K562 (cell line): ENCODE measurements around the gene MAK. TPM values are rescaled to one million over a fixed set of nuclear protein-coding genes. Genes with fewer than 3 reads are reported as not detected.
A peak's percentile ranks its signal among the peaks of the same experiment; 100 is the strongest.

Experiments used
- ATF7 ChIP-seq: fragments of 450-650 bp; IDR thresholded peaks from 2 replicates; pipeline ENCODE4 v1.7.1; 2014; ENCODE audit warnings: mild to moderate bottlenecking, moderate library complexity
- HDAC1 ChIP-seq, 2 experiments: fragments of 450-650 bp; IDR thresholded peaks; 2 replicates each; pipeline ENCODE4 v1.6.1; 2016 to 2017; ENCODE audit warnings: inconsistent platforms in 1 of 2, mild to moderate bottlenecking in 1 of 2, moderate library complexity in 1 of 2
- JUND ChIP-seq, 2 experiments: IDR thresholded peaks; 2 replicates in 1 of 2; 3 replicates in 1 of 2; pipeline ENCODE4 v1.6.1; 2011; ENCODE audit warnings: borderline replicate concordance in 2 of 2, low read depth in 2 of 2, low read length in 2 of 2, improper control_type of control experiment in 1 of 2, missing biosample characterization in 1 of 2, missing genetic modification characterization in 1 of 2, missing genetic modification reagents in 1 of 2
- MAZ ChIP-seq, 2 experiments: fragments of 450-650 bp in 1 of 2; sonication (generic) in 1 of 2; formaldehyde crosslinking; IDR thresholded peaks in 1 of 2; conservative IDR thresholded peaks in 1 of 2; 2 replicates each; pipeline versions ENCODE4 v1.4.0 to v1.5.0; 2020; ENCODE audit warnings: mild to moderate bottlenecking in 1 of 2, missing genetic modification reagents in 1 of 2
- NRF1 ChIP-seq, 2 experiments: fragments of 450-650 bp; IDR thresholded peaks in 1 of 2; conservative IDR thresholded peaks in 1 of 2; 2 replicates each; pipeline ENCODE4 v1.6.1; 2014; ENCODE audit warnings: mild to moderate bottlenecking in 2 of 2
- PBX2 ChIP-seq, 2 experiments: IDR thresholded peaks in 1 of 2; conservative IDR thresholded peaks in 1 of 2; 2 replicates each; pipeline ENCODE4 v1.6.1; 2016; ENCODE audit warnings: low read depth in 2 of 2, mild to moderate bottlenecking in 1 of 2, missing compliant biosample characterization in 1 of 2, missing genetic modification characterization in 1 of 2, moderate library complexity in 1 of 2
- PURB ChIP-seq: sonication (generic); formaldehyde crosslinking; IDR thresholded peaks from 2 replicates; pipeline ENCODE4 v1.9.0; 2021; ENCODE audit warnings: low read depth, mild to moderate bottlenecking, missing genetic modification reagents
- RBBP5 ChIP-seq: fragments of 200-600 bp; sonication (generic); IDR thresholded peaks from 2 replicates; pipeline ENCODE4 v1.6.1; 2012; ENCODE audit warnings: borderline replicate concordance, mild to moderate bottlenecking, low read length, control low read depth, inconsistent platforms; ENCODE audit not compliant: insufficient read depth, poor library complexity, severe bottlenecking
- RFX5 ChIP-seq: IDR thresholded peaks from 2 replicates; pipeline ENCODE4 v1.6.1; 2011; ENCODE audit warnings: low read depth, mild to moderate bottlenecking, improper control_type of control experiment, low read length
- SMARCE1 ChIP-seq: fragments of 450-650 bp; IDR thresholded peaks from 2 replicates; pipeline ENCODE4 v1.7.1; 2016; ENCODE audit warnings: mild to moderate bottlenecking
- SOX6 ChIP-seq: fragments of 450-650 bp; IDR thresholded peaks from 2 replicates; pipeline ENCODE4 v1.6.1; 2014; ENCODE audit warnings: mild to moderate bottlenecking
- SPI1 ChIP-seq: IDR thresholded peaks from 2 replicates; pipeline ENCODE4 v1.6.1; 2011; ENCODE audit warnings: low read depth, low read length, control low read depth, borderline replicate concordance
- STAT5B ChIP-seq: fragments of 250-450 bp; sonication (Bioruptor Pico); IDR thresholded peaks from 2 replicates; pipeline ENCODE4 v1.8.0; 2021; ENCODE audit warnings: mild to moderate bottlenecking, inconsistent platforms
- TAF7 ChIP-seq: fragments of 450-650 bp; IDR thresholded peaks from 2 replicates; pipeline ENCODE4 v1.6.1; 2016; ENCODE audit warnings: missing genetic modification characterization, missing compliant biosample characterization
- TEAD4 ChIP-seq, 2 experiments: sonication (generic) in 1 of 2; formaldehyde crosslinking in 1 of 2; IDR thresholded peaks; 2 replicates each; pipeline versions ENCODE4 v1.6.1 to v1.8.0; 2012 to 2022; ENCODE audit warnings: borderline replicate concordance in 1 of 2, inconsistent platforms in 1 of 2, low read length in 1 of 2, mild to moderate bottlenecking in 1 of 2, missing genetic modification reagents in 1 of 2
- ZBTB8A ChIP-seq: fragments of 450-650 bp; IDR thresholded peaks from 2 replicates; pipeline ENCODE4 v1.6.1; 2018; ENCODE audit warnings: mild to moderate bottlenecking, moderate library complexity; ENCODE audit not compliant: partially characterized antibody
- ZNF655 ChIP-seq: fragments of 250-450 bp; sonication (Bioruptor Pico); IDR thresholded peaks from 2 replicates; pipeline ENCODE4 v1.5.0; 2021
- polyA plus RNA-seq, 8 experiments: library from polyadenylated mRNA; depleted of rRNA in 4 of 8; stranded (reverse) in 5 of 8; unstranded in 3 of 8; fragments of >200 nt; fragmentation: Nextera tagmentation in 2 of 8; fragmentation: Illumina TruSeq in 1 of 8; extraction: Ambion mirVana in 2 of 8; extraction: Trizol in 1 of 8; gene quantifications; 2 replicates each; pipeline versions ENCODE4 v1.2.1 to v1.2.3, GENCODE V29; 2011 to 2014; ENCODE audit warnings: inconsistent platforms in 1 of 8, missing spikeins in 1 of 8
- total RNA-seq, 7 experiments: library from RNA; depleted of rRNA in 6 of 7; stranded (reverse); fragments of >200 nt in 6 of 7; fragmentation: Illumina TruSeq in 2 of 7; extraction: Trizol in 2 of 7; gene quantifications; 2 replicates each; pipeline versions ENCODE4 v1.2.1 to v1.2.3, GENCODE V29; 2011 to 2021; ENCODE audit warnings: low replicate concordance in 1 of 7
- TF ChIP-seq, protein P1 (sequence below): fragments of 450-650 bp; IDR thresholded peaks from 2 replicates; pipeline ENCODE4 v1.6.1; 2016; ENCODE audit warnings: mild to moderate bottlenecking
- TF ChIP-seq, protein P2 (sequence below): sonication (generic); formaldehyde crosslinking; IDR thresholded peaks from 2 replicates; pipeline ENCODE4 v1.8.1; 2023; ENCODE audit warnings: mild to moderate bottlenecking, missing genetic modification reagents

MAK gene
- total and polyA plus RNA-seq, 9 of the 15 experiments (the other 6 are each of a cell fraction or from before 2014, with no cell fraction given) = 0.25 to 1.1 (median 0.53) TPM

DNA sequence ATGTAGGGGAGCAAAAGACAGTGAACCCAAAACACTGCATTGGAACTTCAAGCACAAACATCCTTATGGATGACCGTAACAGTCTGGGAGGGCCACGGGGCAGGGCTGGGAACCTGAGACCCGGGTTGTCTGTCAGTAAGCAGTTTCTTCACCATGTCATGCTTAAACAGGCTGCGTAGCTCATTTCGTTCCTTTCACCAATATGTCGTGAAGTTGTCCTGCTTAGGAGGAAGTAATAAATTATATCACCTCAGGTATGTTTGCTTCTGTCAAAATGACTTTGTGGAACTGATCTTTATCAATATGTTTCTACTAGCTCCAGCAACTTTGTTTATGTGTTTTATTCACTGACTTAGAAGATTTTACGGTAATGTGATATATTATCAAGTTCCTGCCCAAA lies 12.4 kb upstream of the MAK start (continued):
- no peak for TF ChIP-seq MAZ (CRISPR knock-in tag; conservative IDR thresholded peaks at IDR 0.05 in 1 of 2, IDR thresholded peaks at IDR 0.05 in 1 of 2)
- no peak for TF ChIP-seq ZBTB8A
- TF ChIP-seq SOX6 = peak; percentile 69; the same call in 1 of the 2 replicates
- no peak for TF ChIP-seq TAF7 (tag)
- TF ChIP-seq RFX5 = no peak
- no peak for TF ChIP-seq STAT5B (CRISPR knock-in tag)
- no peak for TF ChIP-seq ZNF655
- TF ChIP-seq PBX2 (CRISPR knock-in tag; IDR thresholded peaks at IDR 0.05; ENCODE audit: low read depth) = no peak
- TF ChIP-seq PBX2 (tag; conservative IDR thresholded peaks at IDR 0.05; ENCODE audit: low read depth) = peak; percentile 88
- TF ChIP-seq SPI1 = no peak
- no peak for TF ChIP-seq PURB (CRISPR knock-in tag)
- TF ChIP-seq NRF1 (conservative IDR thresholded peaks at IDR 0.05 in 1 of 2, IDR thresholded peaks at IDR 0.05 in 1 of 2) = peak; percentile 18 to 27; a peak in 2 of 4 replicates
- TF ChIP-seq SMARCE1 = peak; percentile 76; the same call in 1 of the 2 replicates
- TF ChIP-seq, protein P1, sequence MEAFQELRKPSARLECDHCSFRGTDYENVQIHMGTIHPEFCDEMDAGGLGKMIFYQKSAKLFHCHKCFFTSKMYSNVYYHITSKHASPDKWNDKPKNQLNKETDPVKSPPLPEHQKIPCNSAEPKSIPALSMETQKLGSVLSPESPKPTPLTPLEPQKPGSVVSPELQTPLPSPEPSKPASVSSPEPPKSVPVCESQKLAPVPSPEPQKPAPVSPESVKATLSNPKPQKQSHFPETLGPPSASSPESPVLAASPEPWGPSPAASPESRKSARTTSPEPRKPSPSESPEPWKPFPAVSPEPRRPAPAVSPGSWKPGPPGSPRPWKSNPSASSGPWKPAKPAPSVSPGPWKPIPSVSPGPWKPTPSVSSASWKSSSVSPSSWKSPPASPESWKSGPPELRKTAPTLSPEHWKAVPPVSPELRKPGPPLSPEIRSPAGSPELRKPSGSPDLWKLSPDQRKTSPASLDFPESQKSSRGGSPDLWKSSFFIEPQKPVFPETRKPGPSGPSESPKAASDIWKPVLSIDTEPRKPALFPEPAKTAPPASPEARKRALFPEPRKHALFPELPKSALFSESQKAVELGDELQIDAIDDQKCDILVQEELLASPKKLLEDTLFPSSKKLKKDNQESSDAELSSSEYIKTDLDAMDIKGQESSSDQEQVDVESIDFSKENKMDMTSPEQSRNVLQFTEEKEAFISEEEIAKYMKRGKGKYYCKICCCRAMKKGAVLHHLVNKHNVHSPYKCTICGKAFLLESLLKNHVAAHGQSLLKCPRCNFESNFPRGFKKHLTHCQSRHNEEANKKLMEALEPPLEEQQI = no peak
- peak; percentile 38; the same call in 1 of the 2 replicates for TF ChIP-seq TEAD4 (IDR thresholded peaks at IDR 0.05; ENCODE audit: low read length)
- no peak for TF ChIP-seq TEAD4 (CRISPR knock-in tag; IDR thresholded peaks at IDR 0.05; ENCODE audit: borderline replicate concordance)
- TF ChIP-seq RBBP5 = no peak
- peak; percentile 9; the same call in 1 of the 2 replicates for TF ChIP-seq JUND (IDR thresholded peaks at IDR 0.05; ENCODE audit: borderline replicate concordance, low read depth, low read length)
- TF ChIP-seq JUND (tag; IDR thresholded peaks at IDR 0.05; ENCODE audit: borderline replicate concordance, low read depth, low read length) = no peak; the same call in 2 of the 3 replicates
- TF ChIP-seq, protein P2, sequence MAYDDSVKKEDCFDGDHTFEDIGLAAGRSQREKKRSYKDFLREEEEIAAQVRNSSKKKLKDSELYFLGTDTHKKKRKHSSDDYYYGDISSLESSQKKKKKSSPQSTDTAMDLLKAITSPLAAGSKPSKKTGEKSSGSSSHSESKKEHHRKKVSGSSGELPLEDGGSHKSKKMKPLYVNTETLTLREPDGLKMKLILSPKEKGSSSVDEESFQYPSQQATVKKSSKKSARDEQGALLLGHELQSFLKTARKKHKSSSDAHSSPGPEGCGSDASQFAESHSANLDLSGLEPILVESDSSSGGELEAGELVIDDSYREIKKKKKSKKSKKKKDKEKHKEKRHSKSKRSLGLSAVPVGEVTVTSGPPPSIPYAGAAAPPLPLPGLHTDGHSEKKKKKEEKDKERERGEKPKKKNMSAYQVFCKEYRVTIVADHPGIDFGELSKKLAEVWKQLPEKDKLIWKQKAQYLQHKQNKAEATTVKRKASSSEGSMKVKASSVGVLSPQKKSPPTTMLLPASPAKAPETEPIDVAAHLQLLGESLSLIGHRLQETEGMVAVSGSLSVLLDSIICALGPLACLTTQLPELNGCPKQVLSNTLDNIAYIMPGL (CRISPR knock-in tag) = no peak
- TF ChIP-seq HDAC1 (IDR thresholded peaks at IDR 0.05) = no peak
- peak; percentile 37; the same call in 1 of the 2 replicates for TF ChIP-seq ATF7
